GM12865 (cell line): ENCODE measurements around the gene LYRM1.

Source experiments
- DNase-seq: peaks from one replicate; pipeline ENCODE4 v3.0.0; 2010; ENCODE audit warnings: low read depth
- H3K4me3 ChIP-seq: 2 replicates; pipeline ENCODE4 v1.5.1; 2011; ENCODE audit warnings: mild to moderate bottlenecking, low read depth, low read length, control low read depth
- TF ChIP-seq, protein P1 (sequence below): IDR thresholded peaks from 2 replicates; pipeline ENCODE4 v1.5.1; 2011; ENCODE audit warnings: low read length, control low read depth, low read depth, inconsistent platforms; ENCODE audit not compliant: insufficient read depth; ENCODE audit errors: missing control alignments

LYRM1 gene

DNA sequence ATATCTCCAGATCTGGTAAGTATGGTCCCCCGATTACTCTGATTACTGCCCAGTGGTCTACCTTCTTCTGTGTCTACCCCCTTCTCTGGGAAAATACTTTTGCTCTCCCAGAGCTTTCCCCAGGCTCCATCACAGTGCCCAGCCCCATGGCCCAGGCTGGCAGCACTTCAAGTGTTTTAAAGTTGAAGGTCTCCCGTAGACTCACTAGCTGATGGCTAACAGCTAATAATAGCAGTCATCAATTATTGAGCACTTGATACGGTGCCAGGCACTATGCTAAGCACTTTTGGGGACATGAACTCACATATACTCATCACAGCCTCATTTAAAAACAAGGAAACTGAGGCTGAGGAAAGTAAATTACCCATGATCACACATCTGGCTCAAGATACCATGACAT lies 33.8 kb upstream of the LYRM1 start:
- no peak overlapping the region for H3K4me3 ChIP-seq
- TF ChIP-seq, protein P1, sequence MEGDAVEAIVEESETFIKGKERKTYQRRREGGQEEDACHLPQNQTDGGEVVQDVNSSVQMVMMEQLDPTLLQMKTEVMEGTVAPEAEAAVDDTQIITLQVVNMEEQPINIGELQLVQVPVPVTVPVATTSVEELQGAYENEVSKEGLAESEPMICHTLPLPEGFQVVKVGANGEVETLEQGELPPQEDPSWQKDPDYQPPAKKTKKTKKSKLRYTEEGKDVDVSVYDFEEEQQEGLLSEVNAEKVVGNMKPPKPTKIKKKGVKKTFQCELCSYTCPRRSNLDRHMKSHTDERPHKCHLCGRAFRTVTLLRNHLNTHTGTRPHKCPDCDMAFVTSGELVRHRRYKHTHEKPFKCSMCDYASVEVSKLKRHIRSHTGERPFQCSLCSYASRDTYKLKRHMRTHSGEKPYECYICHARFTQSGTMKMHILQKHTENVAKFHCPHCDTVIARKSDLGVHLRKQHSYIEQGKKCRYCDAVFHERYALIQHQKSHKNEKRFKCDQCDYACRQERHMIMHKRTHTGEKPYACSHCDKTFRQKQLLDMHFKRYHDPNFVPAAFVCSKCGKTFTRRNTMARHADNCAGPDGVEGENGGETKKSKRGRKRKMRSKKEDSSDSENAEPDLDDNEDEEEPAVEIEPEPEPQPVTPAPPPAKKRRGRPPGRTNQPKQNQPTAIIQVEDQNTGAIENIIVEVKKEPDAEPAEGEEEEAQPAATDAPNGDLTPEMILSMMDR, result no peak
- no peak for DNase-seq

DNA sequence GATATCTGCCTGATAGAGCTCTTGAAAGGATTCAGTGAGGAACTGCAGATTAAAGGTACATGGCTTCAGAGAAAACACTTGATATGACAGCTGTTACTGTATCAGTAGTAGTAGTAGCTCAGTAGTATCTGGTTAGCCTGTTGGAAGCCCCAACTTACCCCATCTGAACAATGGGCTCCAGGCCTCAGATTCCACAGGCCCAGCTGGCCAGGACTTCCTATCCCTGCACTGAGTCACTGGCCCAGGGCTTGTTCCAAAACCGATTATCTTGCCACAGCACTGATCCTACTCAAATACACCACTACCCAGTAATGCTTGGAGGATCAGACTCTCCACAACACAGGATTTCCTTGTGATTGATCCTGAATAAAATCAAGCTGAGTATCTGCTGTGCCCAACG lies 33.0 kb upstream of the LYRM1 start:
- TF ChIP-seq, protein P1, result no peak
- DNase-seq, result no peak
- H3K4me3 ChIP-seq, result no peak overlapping the region

DNA sequence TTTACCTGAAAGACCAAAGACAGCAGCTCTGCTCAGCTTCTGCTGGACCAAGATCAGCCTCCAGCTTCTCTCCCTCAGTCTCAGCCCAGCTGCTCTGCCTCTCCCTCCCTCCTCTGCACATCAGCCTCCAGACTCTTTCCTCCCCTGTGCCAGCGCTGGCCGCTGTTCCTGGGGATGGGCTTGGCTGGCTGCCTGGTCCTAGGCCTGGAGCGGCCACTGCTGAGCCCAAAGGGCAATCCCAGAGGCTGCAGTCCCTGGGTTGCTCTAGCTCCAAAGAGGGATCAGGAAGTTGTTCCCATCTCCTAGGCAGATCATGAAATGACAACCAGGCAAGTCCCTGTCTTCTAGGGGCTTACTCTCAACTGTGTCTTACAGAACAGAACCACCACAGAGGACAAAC lies 31.7 kb upstream of the LYRM1 start:
- TF ChIP-seq, protein P1, result no peak
- H3K4me3 ChIP-seq, result no peak overlapping the region
- DNase-seq, result no peak

DNA sequence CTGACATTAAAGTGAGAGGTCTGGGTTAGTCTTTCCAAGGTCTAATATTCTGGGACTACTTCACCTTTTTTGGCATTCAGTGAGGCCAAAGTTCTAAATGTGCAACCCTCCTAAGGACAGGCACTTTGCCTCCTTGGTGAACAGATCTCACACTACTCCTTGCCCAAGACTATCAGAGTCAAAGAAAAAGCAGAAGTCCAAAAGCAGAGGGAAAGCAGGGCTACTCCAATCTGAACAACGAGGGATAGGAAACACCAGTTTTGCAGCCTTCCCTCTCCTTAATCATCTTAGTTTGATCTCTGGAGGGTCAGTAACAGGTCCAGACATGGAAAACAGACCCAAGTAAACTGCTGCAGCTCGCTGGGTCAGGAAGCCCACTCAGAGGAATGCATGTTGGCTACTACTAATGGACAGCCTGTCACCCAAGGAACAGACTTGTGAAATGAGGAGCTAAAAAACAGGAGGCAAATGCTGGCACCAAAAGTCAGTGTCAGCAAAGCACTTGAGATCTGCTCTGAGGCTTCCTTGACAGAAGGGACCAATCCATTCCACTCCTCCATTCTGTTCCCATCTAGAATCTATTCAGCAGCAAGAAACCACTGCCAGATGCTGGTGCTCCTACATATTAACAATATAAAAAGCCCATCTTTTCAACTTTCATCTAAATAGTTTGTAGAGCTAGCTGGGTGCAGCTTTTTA lies 30.3 kb upstream of the LYRM1 start:
- no peak overlapping the region for H3K4me3 ChIP-seq
- TF ChIP-seq, protein P1, result no peak
- DNase-seq, result no peak

DNA sequence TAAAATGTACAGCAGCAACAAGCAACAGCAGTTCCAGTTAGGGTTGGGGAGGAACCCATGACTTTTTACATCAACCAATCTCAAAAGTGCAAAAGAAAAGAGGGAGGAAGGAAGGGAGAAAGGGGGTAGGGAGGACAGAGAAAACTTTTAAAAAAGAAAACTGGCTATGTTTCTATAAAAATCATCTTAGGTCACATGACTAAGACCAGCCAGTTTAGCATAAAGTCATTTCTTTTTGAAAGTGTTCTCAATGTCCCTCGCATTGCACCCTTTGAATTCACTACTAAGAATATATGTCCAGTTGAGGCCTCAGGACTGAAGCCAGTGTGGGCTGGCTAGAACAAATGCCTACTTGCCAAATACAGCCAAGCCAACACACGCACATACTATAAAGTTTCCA lies 29.3 kb upstream of the LYRM1 start:
- DNase-seq, result no peak
- H3K4me3 ChIP-seq, result no peak overlapping the region
- TF ChIP-seq, protein P1, result no peak

DNA sequence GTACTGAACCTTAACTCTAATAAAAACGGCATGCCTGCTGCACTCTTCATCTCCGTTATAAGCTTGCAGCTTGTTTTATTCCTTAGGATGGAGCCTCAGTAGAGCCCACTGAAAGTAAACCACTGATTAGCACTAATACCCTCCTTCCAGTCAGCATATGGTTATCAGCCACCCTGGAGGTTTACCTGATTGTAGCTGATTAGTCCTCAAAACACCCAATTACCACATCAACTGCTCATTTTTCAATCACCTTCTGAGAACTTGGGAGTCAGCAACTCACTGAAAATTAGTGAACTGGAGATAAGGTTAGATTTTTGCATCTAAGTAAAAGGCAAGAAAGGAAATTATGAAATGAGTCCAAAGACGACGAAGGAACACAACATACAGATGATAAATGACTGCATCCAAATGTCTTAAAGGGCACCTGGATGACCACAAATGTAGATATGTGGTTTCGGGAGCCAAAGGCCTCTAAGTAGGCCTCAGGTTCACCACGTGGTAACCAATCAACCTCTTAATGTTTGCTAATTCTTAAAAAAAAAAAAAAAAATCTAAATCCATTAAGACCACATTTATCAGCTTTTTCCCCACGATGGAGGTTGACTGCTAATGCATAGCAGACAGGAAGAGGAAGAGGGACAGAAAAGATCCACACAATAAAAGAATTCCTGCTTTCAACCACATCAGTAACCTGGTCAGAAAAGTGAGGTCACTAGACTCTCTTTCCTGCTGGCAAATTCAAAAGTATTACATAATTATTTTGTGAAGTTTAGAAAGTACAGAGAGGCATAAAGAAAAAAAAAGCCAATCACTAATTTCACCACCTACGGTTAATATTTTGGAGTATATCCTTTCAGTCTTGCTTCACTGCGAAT lies 28.4 kb upstream of the LYRM1 start:
- H3K4me3 ChIP-seq, result no peak overlapping the region
- peak; percentile 44 for DNase-seq
- TF ChIP-seq, protein P1, result no peak

DNA sequence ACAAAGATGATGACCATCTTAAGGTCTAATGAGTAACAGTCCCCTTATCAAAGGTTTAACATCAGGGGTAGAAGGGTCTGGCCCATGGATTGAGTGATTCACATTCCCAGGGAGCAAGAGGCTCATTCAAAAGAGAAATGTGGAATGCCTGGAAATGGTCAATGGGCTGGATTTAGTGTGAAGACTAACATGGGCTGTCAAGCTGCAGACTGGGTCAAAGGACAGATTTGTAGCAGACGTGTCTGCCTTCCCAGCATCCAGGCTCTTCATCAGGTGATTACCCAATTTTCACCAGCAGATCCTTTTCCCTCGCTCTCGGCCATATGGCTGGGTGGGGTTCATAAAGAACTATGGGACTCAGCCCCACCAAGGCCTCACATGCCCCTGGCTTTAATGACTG lies 27.2 kb upstream of the LYRM1 start:
- TF ChIP-seq, protein P1, result no peak
- no peak for DNase-seq
- no peak overlapping the region for H3K4me3 ChIP-seq
